GM23338 (cell line): ENCODE measurements around the gene MAP1B.

ENCODE experiments used
- CREB1 ChIP-seq: fragments of 250-450 bp; sonication (Bioruptor Pico); IDR thresholded peaks from 2 replicates; pipeline ENCODE4 v1.5.0; 2020; ENCODE audit warnings: low read depth, mild to moderate bottlenecking, moderate library complexity
- CTCF ChIP-seq, 2 experiments: fragments of 200-600 bp in 1 of 2; sonication (generic) in 1 of 2; conservative IDR thresholded peaks; 2 replicates each; pipeline versions ENCODE4 v1.5.1 to v1.6.1; 2016 to 2017; ENCODE audit warnings: antibody characterized with exemption in 2 of 2, low read depth in 2 of 2, mild to moderate bottlenecking in 2 of 2, moderate library complexity in 1 of 2
- ETS1 ChIP-seq: IDR thresholded peaks from 2 replicates; pipeline ENCODE4 v1.6.1; 2016; ENCODE audit warnings: antibody characterized with exemption
- EZH2 ChIP-seq: fragments of 200-600 bp; sonication (generic); IDR thresholded peaks from one replicate; pipeline ENCODE4 v1.8.0; 2017; ENCODE audit warnings: antibody characterized with exemption, mild to moderate bottlenecking, low read depth; ENCODE audit not compliant: unreplicated experiment
- EZH2phosphoT487 ChIP-seq: fragments of 200-600 bp; sonication (generic); IDR thresholded peaks from one replicate; pipeline ENCODE4 v1.8.1; 2018; ENCODE audit warnings: antibody characterized with exemption; ENCODE audit not compliant: unreplicated experiment
- JUNB ChIP-seq: IDR thresholded peaks from one replicate; pipeline ENCODE4 v1.6.1; 2016; ENCODE audit warnings: antibody characterized with exemption; ENCODE audit not compliant: unreplicated experiment
- POLR2AphosphoS5 ChIP-seq: IDR thresholded peaks from 2 replicates; pipeline ENCODE4 v1.6.1; 2016; ENCODE audit warnings: antibody characterized with exemption, low read depth
- REST ChIP-seq: IDR thresholded peaks from one replicate; pipeline ENCODE4 v1.6.1; 2018; ENCODE audit warnings: antibody characterized with exemption; ENCODE audit not compliant: unreplicated experiment
- STAT1 ChIP-seq: IDR thresholded peaks from one replicate; pipeline ENCODE4 v1.6.1; 2016; ENCODE audit warnings: antibody characterized with exemption; ENCODE audit not compliant: unreplicated experiment
- ZNF114 ChIP-seq: fragments of 250-450 bp; sonication (Bioruptor Pico); IDR thresholded peaks from 2 replicates; pipeline ENCODE4 v1.5.0; 2020; ENCODE audit warnings: mild to moderate bottlenecking, moderate library complexity
- ZNF331 ChIP-seq: fragments of 250-450 bp; sonication (Bioruptor Pico); IDR thresholded peaks from 2 replicates; pipeline ENCODE4 v1.5.0; 2020; ENCODE audit warnings: low read depth, mild to moderate bottlenecking, moderate library complexity

GRCh38 chr5:72212171-72212570 is 104.9 kb downstream of the MAP1B start:
- TF ChIP-seq CTCF (conservative IDR thresholded peaks at IDR 0.05; ENCODE audit: low read depth in 2 of 2) (no peak), REST (no peak), STAT1 (no peak), JUNB (no peak), EZH2phosphoT487 (no peak), POLR2AphosphoS5 (no peak), EZH2 (no peak), CREB1 (CRISPR knock-in tag) (no peak), ETS1 (no peak), ZNF331 (CRISPR knock-in tag) (no peak), ZNF114 (CRISPR knock-in tag) (no peak)
